ENCODE measurements around the gene GNA14. TPM values are rescaled to one million over a fixed set of nuclear protein-coding genes. Genes with fewer than 3 reads are reported as not detected.

GNA14 gene
- total and polyA plus RNA-seq, 2 of the 8 experiments (the other 6 are each of a cell fraction or from before 2014, with no cell fraction given), result 3.4 to 6.3 TPM

DNA sequence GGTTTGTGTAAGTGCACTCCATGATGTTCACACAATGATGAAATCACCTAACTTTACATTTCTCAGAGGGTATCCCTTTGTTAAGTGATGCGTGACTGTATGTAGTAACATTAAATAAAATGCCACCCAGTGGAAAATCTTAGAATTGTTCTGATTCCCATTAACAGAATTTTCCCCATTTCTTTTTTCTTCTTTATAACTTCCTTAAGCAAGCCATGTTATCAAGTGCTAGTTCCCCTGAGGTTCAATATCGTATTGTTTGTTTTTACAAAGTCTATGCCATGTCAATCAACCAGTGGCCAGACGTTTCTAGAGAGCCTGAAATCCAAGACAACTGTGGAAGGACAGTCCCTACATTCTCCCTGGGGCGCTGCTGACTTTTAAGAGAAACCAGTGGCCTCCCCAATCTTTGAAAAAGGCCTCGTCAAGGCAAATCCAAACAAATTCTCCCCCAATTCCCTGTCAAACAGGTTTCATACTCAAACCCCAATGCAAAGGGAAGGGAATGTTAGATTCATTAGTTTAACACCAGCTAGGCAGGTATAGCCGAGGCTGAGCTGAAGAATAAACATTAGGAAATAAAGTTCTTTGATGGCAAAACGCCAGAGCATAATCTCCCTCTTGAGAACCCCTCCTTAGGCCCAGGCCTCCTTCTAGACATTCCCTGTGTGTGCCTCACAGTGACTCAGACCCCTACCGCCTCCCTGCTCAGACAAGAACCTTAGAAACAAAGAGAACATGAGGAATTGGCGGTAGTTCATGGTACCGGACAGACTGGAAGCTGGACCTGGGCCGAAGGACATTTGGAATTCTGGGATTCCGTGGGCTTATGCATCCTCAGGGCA is 198.7 kb downstream of the GNA14 start:
- ChIA-PET CTCF (ENCODE audit: partially characterized antibody) (interaction anchor here (1.2 to 14.6 kb wide), 2 partner anchors 11 to 23 kb away, joined by 4 to 384 read pairs; no protein-coding TSS in a partner anchor), POLR2A (ENCODE audit: partially characterized antibody) (no interaction called here)
- Histone ChIP-seq H3K79me1 (ENCODE audit: low read depth, low read length) (no peaks in the 10 kb centered on the region), H2BK5ac (ENCODE audit: low read depth, low read length) (no peak overlapping the region), H2BK20ac (ENCODE audit: low read length) (no peak overlapping the region), H3K36me3 (ENCODE audit: control insufficient read depth in 2 of 4, insufficient read depth in 4 of 4, low read length in 3 of 4) (no peaks in the 10 kb centered on the region), H2AFZ (ENCODE audit: low read length) (no peak overlapping the region), H4K8ac (ENCODE audit: extremely low read depth, insufficient read depth, low read length) (no peak overlapping the region), H4K20me1 (replicated peaks in 1 of 2; ENCODE audit: control insufficient read depth in 1 of 2, insufficient read depth in 2 of 2, low read length in 2 of 2) (no peaks in the 10 kb centered on the region), H2BK12ac (ENCODE audit: low read depth, low read length) (no peak overlapping the region), H3K18ac (ENCODE audit: extremely low read depth, low read length) (no peak overlapping the region), H3K56ac (replicated peaks; ENCODE audit: insufficient read length, low read depth, low read length) (no peak overlapping the region), H2AK5ac (ENCODE audit: low read depth, low read length) (no peak overlapping the region), H3K27ac (ENCODE audit: low read depth, low read length) (no peak overlapping the region), H3K4me2 (ENCODE audit: insufficient read depth in 1 of 2, low read depth in 2 of 2, low read length in 2 of 2) (no peak overlapping the region), H3K4me3 (ENCODE audit: extremely low read depth in 1 of 4, insufficient read depth in 2 of 4, low read depth in 3 of 4, low read length in 4 of 4) (no peak overlapping the region), H2BK15ac (ENCODE audit: low read length) (no peak overlapping the region), H3K4ac (replicated peaks; ENCODE audit: insufficient read length, low read depth, low read length) (no peak overlapping the region), H4K91ac (replicated peaks; ENCODE audit: insufficient read length, low read length) (no peak overlapping the region), H4K5ac (ENCODE audit: insufficient read length, low read depth, low read length) (no peak overlapping the region), H3K23me2 (ENCODE audit: low read depth, low read length) (peaks cover 2% of the 10 kb centered on the region; the same call in 1 of the 2 replicates), H3K9me3 (ENCODE audit: insufficient read depth in 2 of 2, low read depth in 1 of 2, low read length in 1 of 2) (no peaks in the 10 kb centered on the region), H3K4me1 (replicated peaks in 1 of 4; ENCODE audit: control insufficient read depth in 3 of 4, insufficient read depth in 4 of 4, low read length in 3 of 4) (no peaks in the 10 kb centered on the region), H3K27me3 (replicated peaks in 1 of 4; ENCODE audit: control insufficient read depth in 3 of 4, extremely low read depth in 1 of 4, insufficient read depth in 3 of 4, low read length in 3 of 4) (no peaks in the 10 kb centered on the region), H3K23ac (ENCODE audit: insufficient read length) (no peak overlapping the region), H3K14ac (ENCODE audit: insufficient read length) (no peak overlapping the region), H3K79me2 (ENCODE audit: control insufficient read depth in 1 of 2, insufficient read depth in 2 of 2, low read length in 2 of 2) (no peaks in the 10 kb centered on the region), H3K9ac (replicated peaks in 1 of 4; ENCODE audit: extremely low read depth in 1 of 4, low read depth in 3 of 4, low read length in 3 of 4) (no peak overlapping the region), H2BK120ac (replicated peaks; ENCODE audit: low read depth, low read length) (no peak overlapping the region)
- 90% methylated on average over 12 of the region's 12 CpGs; no CpG with 5 or more reads in 1 of the 2 experiments for WGBS, 2 experiments (ENCODE audit: extremely low coverage in 1 of 2, insufficient coverage in 1 of 2, insufficient read length in 1 of 2, insufficient replicate concordance in 2 of 2, low coverage in 1 of 2, low lambda C conversion rate in 2 of 2, missing lambda C conversion rate in 1 of 2)
- FAIRE-seq (no peak), DNase-seq (ENCODE audit: low read depth in 1 of 2, low spot score in 2 of 2) (no peak)
- TF ChIP-seq KDM1A (IDR thresholded peaks at IDR 0.05; ENCODE audit: borderline replicate concordance, low read length) (no peak), NRF1 (IDR thresholded peaks at IDR 0.05; ENCODE audit: low read depth, low read length) (no peak), CREB1 (IDR thresholded peaks at IDR 0.05) (no peak), ATF2 (IDR thresholded peaks at IDR 0.05; ENCODE audit: low read length) (no peak), GTF2F1 (IDR thresholded peaks at IDR 0.05; ENCODE audit: borderline replicate concordance, low read depth, low read length) (no peak), KDM5A (IDR thresholded peaks at IDR 0.05; ENCODE audit: low read length) (no peak), SRF (IDR thresholded peaks at IDR 0.05; ENCODE audit: low read depth, low read length) (no peak), RNF2 (IDR thresholded peaks at IDR 0.05; ENCODE audit: borderline replicate concordance, low read depth, low read length, missing control alignments, poor library complexity, severe bottlenecking) (no peak), RFX5 (IDR thresholded peaks at IDR 0.05; ENCODE audit: borderline replicate concordance, low read depth, low read length) (no peak)
- TF ChIP-seq, protein P1, sequence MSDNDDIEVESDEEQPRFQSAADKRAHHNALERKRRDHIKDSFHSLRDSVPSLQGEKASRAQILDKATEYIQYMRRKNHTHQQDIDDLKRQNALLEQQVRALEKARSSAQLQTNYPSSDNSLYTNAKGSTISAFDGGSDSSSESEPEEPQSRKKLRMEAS (IDR thresholded peaks at IDR 0.05), result no peak

Measured in H1 (cell line).